SK-N-SH (cell line): ENCODE data around the gene KRT3.

Experiments used
- CTCF ChIP-seq: fragments of 200-600 bp; sonication (generic); IDR thresholded peaks from 2 replicates; pipeline ENCODE4 v1.6.1; 2017; ENCODE audit warnings: antibody characterized with exemption, mild to moderate bottlenecking, moderate library complexity
- ELF1 ChIP-seq: IDR thresholded peaks from 2 replicates; pipeline ENCODE4 v1.4.0; 2012
- EZH2phosphoT487 ChIP-seq: fragments of 200-600 bp; sonication (generic); IDR thresholded peaks from 2 replicates; pipeline ENCODE4 v1.6.1; 2017; ENCODE audit warnings: low read depth, mixed run types, mild to moderate bottlenecking, antibody characterized with exemption, moderate library complexity, borderline replicate concordance
- FOXM1 ChIP-seq: IDR thresholded peaks from 2 replicates; pipeline ENCODE4 v1.4.0; 2012; ENCODE audit warnings: low read depth, mild to moderate bottlenecking
- GABPA ChIP-seq: IDR thresholded peaks from 2 replicates; pipeline ENCODE4 v1.4.0; 2012; ENCODE audit warnings: low read depth, mild to moderate bottlenecking
- MAX ChIP-seq: IDR thresholded peaks from 2 replicates; pipeline ENCODE4 v1.4.0; 2012; ENCODE audit warnings: low read depth
- POLR2AphosphoS5 ChIP-seq: IDR thresholded peaks from 2 replicates; pipeline ENCODE4 v1.6.1; 2012; ENCODE audit warnings: low read depth, low read length
- RAD21 ChIP-seq: IDR thresholded peaks from 2 replicates; pipeline ENCODE4 v1.6.1; 2012; ENCODE audit warnings: mild to moderate bottlenecking, low read length
- REST ChIP-seq: IDR thresholded peaks from 2 replicates; pipeline ENCODE4 v1.6.1; 2012; ENCODE audit warnings: mild to moderate bottlenecking, low read depth, low read length, moderate library complexity
- SIN3A ChIP-seq: IDR thresholded peaks from 2 replicates; pipeline ENCODE4 v1.6.1; 2012; ENCODE audit warnings: low read depth, mild to moderate bottlenecking, low read length, moderate library complexity, borderline replicate concordance
- SMC3 ChIP-seq: IDR thresholded peaks from 2 replicates; pipeline ENCODE4 v1.6.1; 2012; ENCODE audit warnings: low read depth, low read length, improper control_type of control experiment
- YY1 ChIP-seq: IDR thresholded peaks from 2 replicates; pipeline ENCODE4 v1.4.0; 2012; ENCODE audit warnings: low read depth, mild to moderate bottlenecking

GRCh38 chr12:52836042-52836466, 40.1 kb upstream of the KRT3 start:
- TF ChIP-seq CTCF (no peak), POLR2AphosphoS5 (no peak), EZH2phosphoT487 (no peak), REST (no peak), MAX (no peak), SIN3A (no peak), RAD21 (no peak), YY1 (no peak), FOXM1 (no peak), GABPA (no peak), SMC3 (no peak), ELF1 (no peak)
